Measurements from ENCODE around the gene SORCS2. TPM values are rescaled to one million over a fixed set of nuclear protein-coding genes. Genes with fewer than 3 reads are reported as not detected.

The SORCS2 gene
- total and polyA plus RNA-seq, 2 of the 8 experiments (the other 6 are each of a cell fraction or from before 2014, with no cell fraction given) = 0.36 to 1.8 TPM

DNA sequence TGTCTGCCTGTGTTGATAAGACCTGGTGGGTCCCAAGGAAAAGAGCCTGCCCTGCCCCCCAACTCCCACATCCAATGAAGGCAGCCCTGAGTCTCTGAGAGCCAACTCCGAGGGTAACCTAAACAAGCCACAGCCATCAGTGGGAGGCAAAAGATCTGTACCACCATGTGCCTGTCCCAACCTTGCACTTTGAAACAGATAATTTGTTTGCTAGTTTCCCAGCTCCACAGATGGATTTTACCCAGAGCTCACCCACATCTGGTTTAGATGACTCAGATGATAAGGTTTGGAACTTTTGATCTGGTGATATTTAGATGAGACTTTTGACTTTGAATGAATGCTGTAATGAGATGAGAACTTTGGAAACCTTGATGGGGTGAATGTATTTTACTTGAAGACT, 488.4 kb downstream of the SORCS2 start:
- H3K79me2 ChIP-seq (ENCODE audit: control insufficient read depth in 1 of 2, insufficient read depth in 2 of 2, low read length in 2 of 2) = no peaks in the 10 kb centered on the region
- H3K27me3 ChIP-seq (replicated peaks in 1 of 4; ENCODE audit: control insufficient read depth in 3 of 4, extremely low read depth in 1 of 4, insufficient read depth in 3 of 4, low read length in 3 of 4) = no peaks in the 10 kb centered on the region
- 0 out of 7 replicates have a peak, but pooled peaks cover 0 to 2% (median 0%) of the 10 kb centered on the region in 4 experiments for H3K4me1 ChIP-seq (replicated peaks in 1 of 4; ENCODE audit: control insufficient read depth in 3 of 4, insufficient read depth in 4 of 4, low read length in 3 of 4)
- no peak overlapping the region for H4K5ac ChIP-seq (ENCODE audit: insufficient read length, low read depth, low read length)
- no peak overlapping the region for H3K4me3 ChIP-seq (ENCODE audit: extremely low read depth in 1 of 4, insufficient read depth in 2 of 4, low read depth in 3 of 4, low read length in 4 of 4)
- H3K9me3 ChIP-seq (ENCODE audit: insufficient read depth in 2 of 2, low read depth in 1 of 2, low read length in 1 of 2) = peaks cover 0 to 18% of the 10 kb centered on the region in 2 experiments; a peak in 3 of 4 replicates
- H2BK120ac ChIP-seq (replicated peaks; ENCODE audit: low read depth, low read length) = no peak overlapping the region
- H3K56ac ChIP-seq (replicated peaks; ENCODE audit: insufficient read length, low read depth, low read length) = no peak overlapping the region
- H2AK5ac ChIP-seq (ENCODE audit: low read depth, low read length) = no peak overlapping the region
- no peak for TF ChIP-seq CTBP2 (IDR thresholded peaks at IDR 0.05; ENCODE audit: borderline replicate concordance, insufficient read depth, insufficient read length, low read length)
- TF ChIP-seq ZNF274 (IDR thresholded peaks at IDR 0.05; ENCODE audit: borderline replicate concordance, extremely low read depth, low read length) = no peak
- no peak for TF ChIP-seq GABPA (IDR thresholded peaks at IDR 0.05; ENCODE audit: borderline replicate concordance, insufficient read depth, low read length)
- no peak overlapping the region for H3K4ac ChIP-seq (replicated peaks; ENCODE audit: insufficient read length, low read depth, low read length)
- H2BK12ac ChIP-seq (ENCODE audit: low read depth, low read length) = no peak overlapping the region
- H3K79me1 ChIP-seq (ENCODE audit: low read depth, low read length) = no peaks in the 10 kb centered on the region
- WGBS, 2 experiments (ENCODE audit: extremely low coverage in 1 of 2, insufficient coverage in 1 of 2, insufficient read length in 1 of 2, insufficient replicate concordance in 2 of 2, low coverage in 1 of 2, low lambda C conversion rate in 2 of 2, missing lambda C conversion rate in 1 of 2) = 100% methylated on average over 1 of the region's 1 CpG; no CpG with 5 or more reads in 1 of the 2 experiments
- ChIA-PET POLR2A (ENCODE audit: partially characterized antibody) (no interaction called here), CTCF (ENCODE audit: partially characterized antibody) (interaction anchor here (0.8 to 1.3 kb wide), 7 partner anchors 9 to 256 kb away, joined by 3 to 6 read pairs (median 3); no protein-coding TSS in a partner anchor)
- no peak overlapping the region for H4K91ac ChIP-seq (replicated peaks; ENCODE audit: insufficient read length, low read length)
- H3K4me2 ChIP-seq (ENCODE audit: insufficient read depth in 1 of 2, low read depth in 2 of 2, low read length in 2 of 2) = no peak overlapping the region
- DNase-seq (ENCODE audit: low read depth in 1 of 2, low spot score in 2 of 2) = no peak
- H2BK15ac ChIP-seq (ENCODE audit: low read length) = no peak overlapping the region
- H3K27ac ChIP-seq (ENCODE audit: low read depth, low read length) = no peak overlapping the region
- H3K23ac ChIP-seq (ENCODE audit: insufficient read length) = no peak overlapping the region
- H3K23me2 ChIP-seq (ENCODE audit: low read depth, low read length) = no peaks in the 10 kb centered on the region
- H2AFZ ChIP-seq (ENCODE audit: low read length) = no peak overlapping the region
- no peak overlapping the region for H3K18ac ChIP-seq (ENCODE audit: extremely low read depth, low read length)
- H3K36me3 ChIP-seq (ENCODE audit: control insufficient read depth in 2 of 4, insufficient read depth in 4 of 4, low read length in 3 of 4) = no peaks in the 10 kb centered on the region
- no peak overlapping the region for H2BK20ac ChIP-seq (ENCODE audit: low read length)
- no peaks in the 10 kb centered on the region for H4K20me1 ChIP-seq (replicated peaks in 1 of 2; ENCODE audit: control insufficient read depth in 1 of 2, insufficient read depth in 2 of 2, low read length in 2 of 2)
- H3K9ac ChIP-seq (replicated peaks in 1 of 4; ENCODE audit: extremely low read depth in 1 of 4, low read depth in 3 of 4, low read length in 3 of 4) = no peak overlapping the region
- FAIRE-seq = no peak
- H2BK5ac ChIP-seq (ENCODE audit: low read depth, low read length) = no peak overlapping the region
- H4K8ac ChIP-seq (ENCODE audit: extremely low read depth, insufficient read depth, low read length) = no peak overlapping the region
- H3K14ac ChIP-seq (ENCODE audit: insufficient read length) = no peak overlapping the region
